ENCODE results near the gene SH3PXD2B. TPM values are rescaled to one million over a fixed set of nuclear protein-coding genes. Genes with fewer than 3 reads are reported as not detected.

Gene SH3PXD2B
- total RNA-seq, 1 experiment from 2014 or later: 27.5 TPM

DNA sequence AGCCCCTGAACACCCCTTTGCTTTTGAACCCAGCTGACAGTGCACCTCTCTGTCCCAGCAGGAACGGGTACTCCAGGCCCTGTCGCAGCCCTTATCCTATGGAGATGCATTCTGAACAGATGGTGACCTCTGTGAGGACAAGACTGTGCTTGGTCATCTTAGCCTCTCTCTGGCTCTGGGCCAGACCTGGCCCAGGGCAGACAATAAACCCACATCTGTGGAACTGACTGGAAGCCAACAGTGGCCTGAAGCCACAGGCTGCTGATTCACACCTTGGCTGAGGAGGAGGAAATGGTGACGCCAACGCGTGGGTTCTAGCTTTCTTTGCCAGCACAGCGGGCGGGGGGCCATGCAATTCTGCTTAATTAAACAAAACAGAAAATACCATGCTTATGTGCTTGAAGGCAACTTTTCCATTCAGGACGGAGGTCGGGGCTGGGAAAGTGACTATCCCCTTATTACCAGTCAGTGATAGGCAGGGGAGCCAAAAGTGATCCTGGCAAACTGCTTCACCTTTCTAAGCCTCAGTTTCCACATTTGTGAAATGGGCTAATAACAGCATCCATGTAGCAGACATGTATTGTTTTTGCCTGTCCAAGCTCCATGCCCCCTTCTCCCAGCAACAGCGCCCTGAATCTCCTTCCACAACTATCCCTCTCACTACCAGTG is 10.8 kb downstream of the SH3PXD2B start:
- Histone ChIP-seq H3K9me3 (ENCODE audit: control insufficient read depth in 1 of 2, insufficient read depth in 1 of 2, low read depth in 1 of 2, low read length in 2 of 2) (no peaks in the 10 kb centered on the region), H3K4me2 (ENCODE audit: low read length) (peak overlapping the region; percentile 55), H3K4me1 (ENCODE audit: control insufficient read depth in 1 of 2, insufficient read depth in 2 of 2, low read length in 2 of 2) (peaks cover 15 to 24% of the 10 kb centered on the region in 2 experiments), H3K36me3 (ENCODE audit: control insufficient read depth in 1 of 2, insufficient read depth in 2 of 2, low read length in 2 of 2) (no peaks in the 10 kb centered on the region), H3K27me3 (ENCODE audit: insufficient read depth, low read length) (no peaks in the 10 kb centered on the region), H3K27ac (ENCODE audit: low read depth, low read length) (no peak overlapping the region), H3K9ac (ENCODE audit: low read length) (no peak overlapping the region), H4K20me1 (ENCODE audit: insufficient read depth) (0 out of 2 replicates have a peak, but pooled peaks cover 8% of the 10 kb centered on the region), H2AFZ (ENCODE audit: low read depth, low read length, poor library complexity, severe bottlenecking) (no peak overlapping the region), H3K9me2 (ENCODE audit: insufficient read depth) (no peaks in the 10 kb centered on the region), H3K4me3 (replicated peaks in 1 of 2; ENCODE audit: low read depth in 1 of 2, low read length in 2 of 2) (no peak overlapping the region), H3K79me2 (ENCODE audit: insufficient read depth, low read length) (peaks cover 40% of the 10 kb centered on the region; the same call in 1 of the 2 replicates)
- ChIA-PET CTCF (interaction anchor here (1.8 kb wide), 1 partner anchor 10 kb away, joined by 4 read pairs; no protein-coding TSS in a partner anchor), RAD21 (ENCODE audit: low non-redundant PET in 1 of 2, low total read pairs in 2 of 2, uncharacterized antibody in 2 of 2, unreplicated experiment in 2 of 2) (no interaction called here), POLR2A (no interaction called here)
- peak; percentile 65 for DNase-seq (ENCODE audit: low read depth, low spot score)
- intact Hi-C loops (cut with micrococcal nuclease): no loop called here
- BruUV-seq (replicated peaks): no TSS peak
- ATAC-seq: peak; percentile 82
- TF ChIP-seq, protein P1, sequence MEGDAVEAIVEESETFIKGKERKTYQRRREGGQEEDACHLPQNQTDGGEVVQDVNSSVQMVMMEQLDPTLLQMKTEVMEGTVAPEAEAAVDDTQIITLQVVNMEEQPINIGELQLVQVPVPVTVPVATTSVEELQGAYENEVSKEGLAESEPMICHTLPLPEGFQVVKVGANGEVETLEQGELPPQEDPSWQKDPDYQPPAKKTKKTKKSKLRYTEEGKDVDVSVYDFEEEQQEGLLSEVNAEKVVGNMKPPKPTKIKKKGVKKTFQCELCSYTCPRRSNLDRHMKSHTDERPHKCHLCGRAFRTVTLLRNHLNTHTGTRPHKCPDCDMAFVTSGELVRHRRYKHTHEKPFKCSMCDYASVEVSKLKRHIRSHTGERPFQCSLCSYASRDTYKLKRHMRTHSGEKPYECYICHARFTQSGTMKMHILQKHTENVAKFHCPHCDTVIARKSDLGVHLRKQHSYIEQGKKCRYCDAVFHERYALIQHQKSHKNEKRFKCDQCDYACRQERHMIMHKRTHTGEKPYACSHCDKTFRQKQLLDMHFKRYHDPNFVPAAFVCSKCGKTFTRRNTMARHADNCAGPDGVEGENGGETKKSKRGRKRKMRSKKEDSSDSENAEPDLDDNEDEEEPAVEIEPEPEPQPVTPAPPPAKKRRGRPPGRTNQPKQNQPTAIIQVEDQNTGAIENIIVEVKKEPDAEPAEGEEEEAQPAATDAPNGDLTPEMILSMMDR (IDR thresholded peaks at IDR 0.05 in 2 of 3, conservative IDR thresholded peaks at IDR 0.05 in 1 of 3; ENCODE audit: borderline replicate concordance in 1 of 3, insufficient read depth in 1 of 3, low read depth in 2 of 3, low read length in 2 of 3): no peak
- no peak for TF ChIP-seq POLR2A (IDR thresholded peaks at IDR 0.05; ENCODE audit: borderline replicate concordance, extremely low read depth, insufficient read depth, insufficient read length)
- peak; percentile 92 for TF ChIP-seq EGR1 (IDR thresholded peaks at IDR 0.05; ENCODE audit: low read depth)
- 0 out of 2 replicates have a peak, but pooled peaks have one; percentile 44 for TF ChIP-seq SIN3A (IDR thresholded peaks at IDR 0.05; ENCODE audit: low read depth)
- TF ChIP-seq, protein P2, sequence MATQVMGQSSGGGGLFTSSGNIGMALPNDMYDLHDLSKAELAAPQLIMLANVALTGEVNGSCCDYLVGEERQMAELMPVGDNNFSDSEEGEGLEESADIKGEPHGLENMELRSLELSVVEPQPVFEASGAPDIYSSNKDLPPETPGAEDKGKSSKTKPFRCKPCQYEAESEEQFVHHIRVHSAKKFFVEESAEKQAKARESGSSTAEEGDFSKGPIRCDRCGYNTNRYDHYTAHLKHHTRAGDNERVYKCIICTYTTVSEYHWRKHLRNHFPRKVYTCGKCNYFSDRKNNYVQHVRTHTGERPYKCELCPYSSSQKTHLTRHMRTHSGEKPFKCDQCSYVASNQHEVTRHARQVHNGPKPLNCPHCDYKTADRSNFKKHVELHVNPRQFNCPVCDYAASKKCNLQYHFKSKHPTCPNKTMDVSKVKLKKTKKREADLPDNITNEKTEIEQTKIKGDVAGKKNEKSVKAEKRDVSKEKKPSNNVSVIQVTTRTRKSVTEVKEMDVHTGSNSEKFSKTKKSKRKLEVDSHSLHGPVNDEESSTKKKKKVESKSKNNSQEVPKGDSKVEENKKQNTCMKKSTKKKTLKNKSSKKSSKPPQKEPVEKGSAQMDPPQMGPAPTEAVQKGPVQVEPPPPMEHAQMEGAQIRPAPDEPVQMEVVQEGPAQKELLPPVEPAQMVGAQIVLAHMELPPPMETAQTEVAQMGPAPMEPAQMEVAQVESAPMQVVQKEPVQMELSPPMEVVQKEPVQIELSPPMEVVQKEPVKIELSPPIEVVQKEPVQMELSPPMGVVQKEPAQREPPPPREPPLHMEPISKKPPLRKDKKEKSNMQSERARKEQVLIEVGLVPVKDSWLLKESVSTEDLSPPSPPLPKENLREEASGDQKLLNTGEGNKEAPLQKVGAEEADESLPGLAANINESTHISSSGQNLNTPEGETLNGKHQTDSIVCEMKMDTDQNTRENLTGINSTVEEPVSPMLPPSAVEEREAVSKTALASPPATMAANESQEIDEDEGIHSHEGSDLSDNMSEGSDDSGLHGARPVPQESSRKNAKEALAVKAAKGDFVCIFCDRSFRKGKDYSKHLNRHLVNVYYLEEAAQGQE (IDR thresholded peaks at IDR 0.05; ENCODE audit: low read depth): no peak
- TF ChIP-seq FOSL1 (IDR thresholded peaks at IDR 0.05; ENCODE audit: low read depth): peak; percentile 84
- TF ChIP-seq ELF1 (IDR thresholded peaks at IDR 0.05; ENCODE audit: borderline replicate concordance, low read depth): no peak
- TF ChIP-seq EZH2 (IDR thresholded peaks at IDR 0.05): no peak
- TF ChIP-seq EZH2phosphoT487 (IDR thresholded peaks at IDR 0.05; ENCODE audit: borderline replicate concordance): no peak
- TF ChIP-seq ZNF274 (IDR thresholded peaks at IDR 0.05; ENCODE audit: low read depth, low read length): no peak
- TF ChIP-seq, protein P3, sequence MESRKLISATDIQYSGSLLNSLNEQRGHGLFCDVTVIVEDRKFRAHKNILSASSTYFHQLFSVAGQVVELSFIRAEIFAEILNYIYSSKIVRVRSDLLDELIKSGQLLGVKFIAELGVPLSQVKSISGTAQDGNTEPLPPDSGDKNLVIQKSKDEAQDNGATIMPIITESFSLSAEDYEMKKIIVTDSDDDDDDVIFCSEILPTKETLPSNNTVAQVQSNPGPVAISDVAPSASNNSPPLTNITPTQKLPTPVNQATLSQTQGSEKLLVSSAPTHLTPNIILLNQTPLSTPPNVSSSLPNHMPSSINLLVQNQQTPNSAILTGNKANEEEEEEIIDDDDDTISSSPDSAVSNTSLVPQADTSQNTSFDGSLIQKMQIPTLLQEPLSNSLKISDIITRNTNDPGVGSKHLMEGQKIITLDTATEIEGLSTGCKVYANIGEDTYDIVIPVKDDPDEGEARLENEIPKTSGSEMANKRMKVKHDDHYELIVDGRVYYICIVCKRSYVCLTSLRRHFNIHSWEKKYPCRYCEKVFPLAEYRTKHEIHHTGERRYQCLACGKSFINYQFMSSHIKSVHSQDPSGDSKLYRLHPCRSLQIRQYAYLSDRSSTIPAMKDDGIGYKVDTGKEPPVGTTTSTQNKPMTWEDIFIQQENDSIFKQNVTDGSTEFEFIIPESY (IDR thresholded peaks at IDR 0.05; ENCODE audit: extremely low read depth, insufficient replicate concordance, low read length): no peak
- TF ChIP-seq SP1 (IDR thresholded peaks at IDR 0.05; ENCODE audit: low read depth): peak; percentile 79
- no peak for TF ChIP-seq RAD21 (IDR thresholded peaks at IDR 0.05; ENCODE audit: low read depth)
- no peak for TF ChIP-seq TCF7L2 (IDR thresholded peaks at IDR 0.05; ENCODE audit: borderline replicate concordance, extremely low read depth, insufficient read depth, insufficient read length)
- TF ChIP-seq YY1 (IDR thresholded peaks at IDR 0.05; ENCODE audit: extremely low read depth, insufficient replicate concordance, low read depth, low read length): no peak
- TF ChIP-seq, protein P4, sequence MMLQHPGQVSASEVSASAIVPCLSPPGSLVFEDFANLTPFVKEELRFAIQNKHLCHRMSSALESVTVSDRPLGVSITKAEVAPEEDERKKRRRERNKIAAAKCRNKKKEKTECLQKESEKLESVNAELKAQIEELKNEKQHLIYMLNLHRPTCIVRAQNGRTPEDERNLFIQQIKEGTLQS (IDR thresholded peaks at IDR 0.05): no peak
- TF ChIP-seq CBX3 (IDR thresholded peaks at IDR 0.05; ENCODE audit: low read depth): peak; percentile 87
- peak; percentile 87 for TF ChIP-seq JUND (IDR thresholded peaks at IDR 0.05)
- TF ChIP-seq POLR2AphosphoS5 (IDR thresholded peaks at IDR 0.05; ENCODE audit: low read depth, low read length): peak; percentile 65

Measured in HCT116 (cell line).